HG02870 (cell line): ENCODE results near the gene CRADD.
"Not testable (repeated sequence)": the region's sequence is repeated elsewhere in the genome, so short reads cannot be mapped to it uniquely, and the experiment has no call there.

ENCODE experiments used
- ATAC-seq: cut with Tn5 transposase; IDR thresholded peaks from one replicate; pipeline ENCODE4 v1.9.1; 2021; ENCODE audit warnings: mild to moderate bottlenecking, moderate library complexity; ENCODE audit not compliant: unreplicated experiment

The CRADD gene

GRCh38 chr12:93705237-93705636, 28.1 kb downstream of the CRADD start:
- no peak for ATAC-seq

GRCh38 chr12:93706387-93706786, 29.2 kb downstream of the CRADD start:
- no peak for ATAC-seq

- ATAC-seq, result no peak
Observed at GRCh38 chr12:93706824-93707223, 29.6 kb downstream of the CRADD start.

GRCh38 chr12:93707836-93708235, 30.7 kb downstream of the CRADD start:
- no peak for ATAC-seq

GRCh38 chr12:93708952-93709351, 31.8 kb downstream of the CRADD start:
- ATAC-seq, result no peak

GRCh38 chr12:93709386-93709785, 32.2 kb downstream of the CRADD start:
- ATAC-seq, result no peak

GRCh38 chr12:93710574-93710926, 33.4 kb downstream of the CRADD start:
- no peak for ATAC-seq

- ATAC-seq, result not testable (repeated sequence)
Observed at GRCh38 chr12:93711502-93711901, 34.3 kb downstream of the CRADD start.

- ATAC-seq, result no peak
Observed at GRCh38 chr12:93712200-93712599, 35.0 kb downstream of the CRADD start.

- no peak for ATAC-seq
Observed at GRCh38 chr12:93713060-93713459, 35.9 kb downstream of the CRADD start.

GRCh38 chr12:93713800-93714199, 36.6 kb downstream of the CRADD start:
- ATAC-seq, result no peak

- no peak for ATAC-seq
Observed at GRCh38 chr12:93714382-93714781, 37.2 kb downstream of the CRADD start.

GRCh38 chr12:93719710-93720109, 42.5 kb downstream of the CRADD start:
- ATAC-seq, result no peak

- ATAC-seq, result no peak
Observed at GRCh38 chr12:93720559-93720958, 43.4 kb downstream of the CRADD start.

- ATAC-seq, result no peak
Observed at GRCh38 chr12:93722179-93722578, 45.0 kb downstream of the CRADD start.

- ATAC-seq, result no peak
Observed at GRCh38 chr12:93722835-93723567, 45.8 kb downstream of the CRADD start.

GRCh38 chr12:93723568-93723930, 46.4 kb downstream of the CRADD start:
- no peak for ATAC-seq

- no peak for ATAC-seq
Observed at GRCh38 chr12:93725531-93725930, 48.4 kb downstream of the CRADD start.

- peak; percentile 81 for ATAC-seq
Observed at GRCh38 chr12:93727195-93727811, 50.1 kb downstream of the CRADD start.

GRCh38 chr12:93727911-93728310, 50.7 kb downstream of the CRADD start:
- no peak for ATAC-seq

- ATAC-seq, result no peak
Observed at GRCh38 chr12:93729934-93730333, 52.8 kb downstream of the CRADD start.

GRCh38 chr12:93733358-93733757, 56.2 kb downstream of the CRADD start:
- ATAC-seq, result no peak

GRCh38 chr12:93733928-93734327, 56.8 kb downstream of the CRADD start:
- ATAC-seq, result no peak
